Testis (tissue), 2 donors: ENCODE results near the gene PDGFRB.

Experiments
- CTCF ChIP-seq, 3 experiments: fragments of 450-650 bp in 2 of 3; fragments of 200-600 bp in 1 of 3; sonication (generic) in 1 of 3; IDR thresholded peaks; one replicate each; pipeline ENCODE4 v1.5.1; 2016 to 2019; ENCODE audit warnings: antibody characterized with exemption in 3 of 3, mild to moderate bottlenecking in 2 of 3, moderate library complexity in 1 of 3
- POLR2A ChIP-seq: fragments of 450-650 bp; IDR thresholded peaks from one replicate; pipeline ENCODE4 v1.6.1; 2017; ENCODE audit warnings: antibody characterized with exemption, mild to moderate bottlenecking, moderate library complexity

- TF ChIP-seq POLR2A (no peak), CTCF (IDR thresholded peaks at IDR 0.05) (no peak)
Observed at GRCh38 chr5:150113047-150113744, 42.4 kb downstream of the PDGFRB start.
